ENCODE results near the gene JAML. TPM values are rescaled to one million over a fixed set of nuclear protein-coding genes. Genes with fewer than 3 reads are reported as not detected.

Gene JAML
- total RNA-seq, 1 experiment from 2014 or later, result 5.4 TPM

GRCh38 chr11:118217575-118217974 lies 7.2 kb downstream of the JAML start:
- H3K79me2 ChIP-seq (ENCODE audit: low read length), result no peaks in the 10 kb centered on the region
- peak overlapping the region; percentile 48 for H3K4me2 ChIP-seq (ENCODE audit: low read depth, low read length, poor library complexity, severe bottlenecking)
- H3K4me1 ChIP-seq (ENCODE audit: low read length), result peaks cover 84% of the 10 kb centered on the region
- H3K9ac ChIP-seq (ENCODE audit: low read length), result peak overlapping the region; percentile 53
- DNase-seq, result peak; percentile 60
- H2AFZ ChIP-seq (ENCODE audit: low read length), result no peak overlapping the region
- no peaks in the 10 kb centered on the region for H3K9me2 ChIP-seq (replicated peaks; ENCODE audit: insufficient read depth, low read length)
- H3K36me3 ChIP-seq (ENCODE audit: insufficient read depth, low read length), result no peaks in the 10 kb centered on the region
- no peaks in the 10 kb centered on the region for H3K27me3 ChIP-seq (ENCODE audit: low read length)
- H3K4me3 ChIP-seq (ENCODE audit: low read length), result peak overlapping the region; percentile 5; the same call in 1 of the 2 replicates
- H3K9me3 ChIP-seq (ENCODE audit: low read length), result no peaks in the 10 kb centered on the region
- peak overlapping the region; percentile 99 for H3K27ac ChIP-seq (ENCODE audit: low read length)
- H4K20me1 ChIP-seq (ENCODE audit: insufficient read depth, low read depth, low read length), result no peaks in the 10 kb centered on the region

GRCh38 chr11:118216621-118217481 lies 8.0 kb downstream of the JAML start:
- peak overlapping the region; percentile 5; the same call in 1 of the 2 replicates for H3K4me3 ChIP-seq (ENCODE audit: low read length)
- H3K9me3 ChIP-seq (ENCODE audit: low read length), result no peaks in the 10 kb centered on the region
- H3K36me3 ChIP-seq (ENCODE audit: insufficient read depth, low read length), result no peaks in the 10 kb centered on the region
- DNase-seq, result peak; percentile 61
- no peaks in the 10 kb centered on the region for H3K27me3 ChIP-seq (ENCODE audit: low read length)
- peak overlapping the region; percentile 99 for H3K27ac ChIP-seq (ENCODE audit: low read length)
- no peaks in the 10 kb centered on the region for H4K20me1 ChIP-seq (ENCODE audit: insufficient read depth, low read depth, low read length)
- H2AFZ ChIP-seq (ENCODE audit: low read length), result no peak overlapping the region
- no peaks in the 10 kb centered on the region for H3K9me2 ChIP-seq (replicated peaks; ENCODE audit: insufficient read depth, low read length)
- H3K9ac ChIP-seq (ENCODE audit: low read length), result peak overlapping the region; percentile 53
- H3K4me2 ChIP-seq (ENCODE audit: low read depth, low read length, poor library complexity, severe bottlenecking), result peak overlapping the region; percentile 48
- no peaks in the 10 kb centered on the region for H3K79me2 ChIP-seq (ENCODE audit: low read length)
- H3K4me1 ChIP-seq (ENCODE audit: low read length), result peaks cover 89% of the 10 kb centered on the region

GRCh38 chr11:118215765-118216164 lies 9.0 kb downstream of the JAML start:
- H3K9ac ChIP-seq (ENCODE audit: low read length), result peak overlapping the region; percentile 64
- H3K4me2 ChIP-seq (ENCODE audit: low read depth, low read length, poor library complexity, severe bottlenecking), result peak overlapping the region; percentile 78
- no peaks in the 10 kb centered on the region for H4K20me1 ChIP-seq (ENCODE audit: insufficient read depth, low read depth, low read length)
- H3K4me3 ChIP-seq (ENCODE audit: low read length), result peak overlapping the region; percentile 45
- H3K27me3 ChIP-seq (ENCODE audit: low read length), result no peaks in the 10 kb centered on the region
- no peaks in the 10 kb centered on the region for H3K9me2 ChIP-seq (replicated peaks; ENCODE audit: insufficient read depth, low read length)
- no peaks in the 10 kb centered on the region for H3K36me3 ChIP-seq (ENCODE audit: insufficient read depth, low read length)
- no peak for DNase-seq
- H3K27ac ChIP-seq (ENCODE audit: low read length), result peak overlapping the region; percentile 99
- H3K9me3 ChIP-seq (ENCODE audit: low read length), result no peaks in the 10 kb centered on the region
- peaks cover 100% of the 10 kb centered on the region for H3K4me1 ChIP-seq (ENCODE audit: low read length)
- H2AFZ ChIP-seq (ENCODE audit: low read length), result no peak overlapping the region
- no peaks in the 10 kb centered on the region for H3K79me2 ChIP-seq (ENCODE audit: low read length)

GRCh38 chr11:118215262-118215661 lies 9.5 kb downstream of the JAML start:
- H3K36me3 ChIP-seq (ENCODE audit: insufficient read depth, low read length), result no peaks in the 10 kb centered on the region
- H3K79me2 ChIP-seq (ENCODE audit: low read length), result no peaks in the 10 kb centered on the region
- H3K9me2 ChIP-seq (replicated peaks; ENCODE audit: insufficient read depth, low read length), result no peaks in the 10 kb centered on the region
- H3K27me3 ChIP-seq (ENCODE audit: low read length), result no peaks in the 10 kb centered on the region
- H3K4me3 ChIP-seq (ENCODE audit: low read length), result peak overlapping the region; percentile 45
- no peaks in the 10 kb centered on the region for H3K9me3 ChIP-seq (ENCODE audit: low read length)
- peaks cover 100% of the 10 kb centered on the region for H3K4me1 ChIP-seq (ENCODE audit: low read length)
- H3K4me2 ChIP-seq (ENCODE audit: low read depth, low read length, poor library complexity, severe bottlenecking), result peak overlapping the region; percentile 78
- no peak overlapping the region for H2AFZ ChIP-seq (ENCODE audit: low read length)
- peak overlapping the region; percentile 64 for H3K9ac ChIP-seq (ENCODE audit: low read length)
- no peaks in the 10 kb centered on the region for H4K20me1 ChIP-seq (ENCODE audit: insufficient read depth, low read depth, low read length)
- peak overlapping the region; percentile 99 for H3K27ac ChIP-seq (ENCODE audit: low read length)
- peak; percentile 66 for DNase-seq

- peak overlapping the region; percentile 45 for H3K4me3 ChIP-seq (ENCODE audit: low read length)
Observed at GRCh38 chr11:118214210-118214914, 10.4 kb downstream of the JAML start.

GRCh38 chr11:118213781-118214180 lies 11.0 kb downstream of the JAML start:
- Histone ChIP-seq H3K9me2 (replicated peaks; ENCODE audit: insufficient read depth, low read length) (no peaks in the 10 kb centered on the region), H3K36me3 (ENCODE audit: insufficient read depth, low read length) (no peaks in the 10 kb centered on the region), H3K27me3 (ENCODE audit: low read length) (no peaks in the 10 kb centered on the region), H3K9me3 (ENCODE audit: low read length) (no peaks in the 10 kb centered on the region), H3K27ac (ENCODE audit: low read length) (peak overlapping the region; percentile 99), H3K4me1 (ENCODE audit: low read length) (peaks cover 86% of the 10 kb centered on the region), H3K9ac (ENCODE audit: low read length) (peak overlapping the region; percentile 64), H3K79me2 (ENCODE audit: low read length) (no peaks in the 10 kb centered on the region), H2AFZ (ENCODE audit: low read length) (no peak overlapping the region), H3K4me2 (ENCODE audit: low read depth, low read length, poor library complexity, severe bottlenecking) (peak overlapping the region; percentile 78), H4K20me1 (ENCODE audit: insufficient read depth, low read depth, low read length) (no peaks in the 10 kb centered on the region), H3K4me3 (ENCODE audit: low read length) (peak overlapping the region; percentile 45; the same call in 1 of the 2 replicates)
- DNase-seq, result no peak

More at GRCh38 chr11:118214210-118214914, 10.4 kb downstream of the JAML start:
- Histone ChIP-seq H3K9me3 (ENCODE audit: low read length) (no peaks in the 10 kb centered on the region), H4K20me1 (ENCODE audit: insufficient read depth, low read depth, low read length) (no peaks in the 10 kb centered on the region), H2AFZ (ENCODE audit: low read length) (no peak overlapping the region), H3K4me2 (ENCODE audit: low read depth, low read length, poor library complexity, severe bottlenecking) (peak overlapping the region; percentile 78), H3K9me2 (replicated peaks; ENCODE audit: insufficient read depth, low read length) (no peaks in the 10 kb centered on the region), H3K36me3 (ENCODE audit: insufficient read depth, low read length) (no peaks in the 10 kb centered on the region), H3K27ac (ENCODE audit: low read length) (peak overlapping the region; percentile 99), H3K9ac (ENCODE audit: low read length) (peak overlapping the region; percentile 64), H3K4me1 (ENCODE audit: low read length) (peaks cover 92% of the 10 kb centered on the region), H3K27me3 (ENCODE audit: low read length) (no peaks in the 10 kb centered on the region), H3K79me2 (ENCODE audit: low read length) (no peaks in the 10 kb centered on the region)
- DNase-seq, result peak; percentile 78

- Histone ChIP-seq H3K79me2 (ENCODE audit: low read length) (no peaks in the 10 kb centered on the region), H3K9me2 (replicated peaks; ENCODE audit: insufficient read depth, low read length) (no peaks in the 10 kb centered on the region), H2AFZ (ENCODE audit: low read length) (no peak overlapping the region), H3K4me2 (ENCODE audit: low read depth, low read length, poor library complexity, severe bottlenecking) (peak overlapping the region; percentile 78), H4K20me1 (ENCODE audit: insufficient read depth, low read depth, low read length) (no peaks in the 10 kb centered on the region), H3K27me3 (ENCODE audit: low read length) (no peaks in the 10 kb centered on the region), H3K4me1 (ENCODE audit: low read length) (peaks cover 80% of the 10 kb centered on the region), H3K36me3 (ENCODE audit: insufficient read depth, low read length) (no peaks in the 10 kb centered on the region), H3K9ac (ENCODE audit: low read length) (peak overlapping the region; percentile 64), H3K27ac (ENCODE audit: low read length) (peak overlapping the region; percentile 99), H3K9me3 (ENCODE audit: low read length) (no peaks in the 10 kb centered on the region), H3K4me3 (ENCODE audit: low read length) (no peak overlapping the region)
- no peak for DNase-seq
Observed at GRCh38 chr11:118213201-118213600, 11.6 kb downstream of the JAML start.

GRCh38 chr11:118212781-118213191 lies 12.0 kb downstream of the JAML start:
- no peak for DNase-seq
- no peaks in the 10 kb centered on the region for H3K9me2 ChIP-seq (replicated peaks; ENCODE audit: insufficient read depth, low read length)
- peak overlapping the region; percentile 64 for H3K9ac ChIP-seq (ENCODE audit: low read length)
- no peaks in the 10 kb centered on the region for H3K79me2 ChIP-seq (ENCODE audit: low read length)
- no peak overlapping the region for H3K4me3 ChIP-seq (ENCODE audit: low read length)
- H3K9me3 ChIP-seq (ENCODE audit: low read length), result no peaks in the 10 kb centered on the region
- H3K36me3 ChIP-seq (ENCODE audit: insufficient read depth, low read length), result no peaks in the 10 kb centered on the region
- H4K20me1 ChIP-seq (ENCODE audit: insufficient read depth, low read depth, low read length), result no peaks in the 10 kb centered on the region
- peaks cover 76% of the 10 kb centered on the region for H3K4me1 ChIP-seq (ENCODE audit: low read length)
- no peaks in the 10 kb centered on the region for H3K27me3 ChIP-seq (ENCODE audit: low read length)
- peak overlapping the region; percentile 78 for H3K4me2 ChIP-seq (ENCODE audit: low read depth, low read length, poor library complexity, severe bottlenecking)
- peak overlapping the region; percentile 99 for H3K27ac ChIP-seq (ENCODE audit: low read length)
- H2AFZ ChIP-seq (ENCODE audit: low read length), result no peak overlapping the region
